Progenitor cell of endocrine pancreas (in vitro differentiated cells): Measurements from ENCODE around the gene VARS2. TPM values are rescaled to one million over a fixed set of nuclear protein-coding genes. Genes with fewer than 3 reads are reported as not detected.
A peak's percentile ranks its signal among the peaks of the same experiment; 100 is the strongest.

Source experiments
- DNase-seq: peaks from one replicate; pipeline ENCODE4 v3.0.0; 2021; ENCODE audit warnings: low spot score; ENCODE audit not compliant: unreplicated experiment
- H3K27ac Mint-ChIP-seq: 2 replicates; pipeline ENCODE4 v1.8.0; 2021; ENCODE audit warnings: mild to moderate bottlenecking, moderate library complexity, mixed read lengths
- H3K27me3 Mint-ChIP-seq: 2 replicates; pipeline ENCODE4 v1.8.0; 2021; ENCODE audit warnings: mixed read lengths
- H3K36me3 Mint-ChIP-seq: 2 replicates; pipeline ENCODE4 v1.8.0; 2022; ENCODE audit warnings: mixed read lengths; ENCODE audit not compliant: insufficient read depth
- H3K4me1 Mint-ChIP-seq: 2 replicates; pipeline ENCODE4 v1.8.0; 2021; ENCODE audit warnings: low read depth, mixed read lengths
- H3K4me3 Mint-ChIP-seq: 2 replicates; pipeline ENCODE4 v1.8.0; 2021; ENCODE audit warnings: low read depth, mild to moderate bottlenecking, moderate library complexity, mixed read lengths
- H3K9me3 Mint-ChIP-seq: 2 replicates; pipeline ENCODE4 v1.8.0; 2021; ENCODE audit warnings: low read depth, mixed read lengths
- CTCF ChIP-seq: fragments of 200-600 bp; sonication (generic); IDR thresholded peaks from one replicate; pipeline ENCODE4 v1.5.0; 2021; ENCODE audit warnings: antibody characterized with exemption, mild to moderate bottlenecking; ENCODE audit not compliant: unreplicated experiment
- total RNA-seq: library from RNA; stranded (reverse); gene quantifications from 2 replicates; pipeline ENCODE4 v1.2.1, GENCODE V29; 2021

VARS2 gene
- total RNA-seq, 1 donor from 2014 or later: 58.0 TPM

- H3K27ac Mint-ChIP-seq: no peak overlapping the region
- H3K9me3 Mint-ChIP-seq: no peaks in the 10 kb centered on the region
- H3K4me1 Mint-ChIP-seq: peaks cover 35% of the 10 kb centered on the region
- no peak for TF ChIP-seq CTCF
- H3K4me3 Mint-ChIP-seq: no peak overlapping the region
- peaks cover 8% of the 10 kb centered on the region for H3K27me3 Mint-ChIP-seq
- no peaks in the 10 kb centered on the region for H3K36me3 Mint-ChIP-seq
- no peak for DNase-seq
Observed at GRCh38 chr6:30879684-30880427, 34.2 kb upstream of the VARS2 start.

GRCh38 chr6:30880698-30881252 lies 33.3 kb upstream of the VARS2 start:
- Mint-ChIP-seq H3K9me3 (no peaks in the 10 kb centered on the region), H3K27ac (peak overlapping the region; percentile 51), H3K4me3 (peak overlapping the region; percentile 65), H3K4me1 (peaks cover 41% of the 10 kb centered on the region), H3K36me3 (no peaks in the 10 kb centered on the region), H3K27me3 (peaks cover 8% of the 10 kb centered on the region)
- no peak for TF ChIP-seq CTCF
- no peak for DNase-seq

GRCh38 chr6:30881392-30882203 lies 32.4 kb upstream of the VARS2 start:
- H3K4me1 Mint-ChIP-seq: peaks cover 50% of the 10 kb centered on the region
- peaks cover 8% of the 10 kb centered on the region for H3K27me3 Mint-ChIP-seq
- DNase-seq: no peak
- no peak for TF ChIP-seq CTCF
- H3K9me3 Mint-ChIP-seq: no peaks in the 10 kb centered on the region
- peak overlapping the region; percentile 80 for H3K27ac Mint-ChIP-seq
- no peaks in the 10 kb centered on the region for H3K36me3 Mint-ChIP-seq
- H3K4me3 Mint-ChIP-seq: peak overlapping the region; percentile 65

GRCh38 chr6:30882204-30882758 lies 31.8 kb upstream of the VARS2 start:
- H3K4me3 Mint-ChIP-seq: peak overlapping the region; percentile 79
- H3K36me3 Mint-ChIP-seq: no peaks in the 10 kb centered on the region
- peak overlapping the region; percentile 95 for H3K27ac Mint-ChIP-seq
- H3K9me3 Mint-ChIP-seq: no peaks in the 10 kb centered on the region
- DNase-seq: no peak
- TF ChIP-seq CTCF: no peak
- peaks cover 54% of the 10 kb centered on the region for H3K4me1 Mint-ChIP-seq
- peaks cover 8% of the 10 kb centered on the region for H3K27me3 Mint-ChIP-seq
